Stimulated activated CD4-positive, alpha-beta T cell treated with anti-CD3 and anti-CD28 coated beads, TNF-alpha, amount 100 ng/mL, for 4 hours (primary cell): ENCODE results near the gene SLC66A2.

ENCODE experiments used
- DNase-seq, 3 experiments: peaks; one replicate each; pipeline ENCODE4 v3.0.0-alpha.2; 2020; ENCODE audit warnings: low read depth in 3 of 3

The SLC66A2 gene

GRCh38 chr18:79919089-79919488, 32.4 kb downstream of the SLC66A2 start:
- DNase-seq = no peak

GRCh38 chr18:79918615-79919011, 32.8 kb downstream of the SLC66A2 start:
- DNase-seq = no peak

- no peak for DNase-seq
Observed at GRCh38 chr18:79917853-79918614, 33.4 kb downstream of the SLC66A2 start.

GRCh38 chr18:79917169-79917852, 34.1 kb downstream of the SLC66A2 start:
- DNase-seq = no peak

GRCh38 chr18:79916546-79917168, 34.8 kb downstream of the SLC66A2 start:
- no peak for DNase-seq

GRCh38 chr18:79916128-79916494, 35.3 kb downstream of the SLC66A2 start:
- no peak for DNase-seq

- DNase-seq = no peak
Observed at GRCh38 chr18:79915161-79916127, 36.0 kb downstream of the SLC66A2 start.

- DNase-seq = no peak
Observed at GRCh38 chr18:79914614-79915160, 36.8 kb downstream of the SLC66A2 start.

GRCh38 chr18:79912994-79913831, 38.2 kb downstream of the SLC66A2 start:
- DNase-seq = no peak

- no peak for DNase-seq
Observed at GRCh38 chr18:79912409-79912991, 39.0 kb downstream of the SLC66A2 start.

GRCh38 chr18:79911344-79912270, 39.8 kb downstream of the SLC66A2 start:
- no peak for DNase-seq

GRCh38 chr18:79910563-79911343, 40.7 kb downstream of the SLC66A2 start:
- DNase-seq = no peak

- DNase-seq = no peak
Observed at GRCh38 chr18:79906706-79907105, 44.7 kb downstream of the SLC66A2 start.

GRCh38 chr18:79905993-79906392, 45.5 kb downstream of the SLC66A2 start:
- no peak for DNase-seq

GRCh38 chr18:79905389-79905911, 46.0 kb downstream of the SLC66A2 start:
- DNase-seq = no peak

- DNase-seq = no peak
Observed at GRCh38 chr18:79904357-79905147, 46.9 kb downstream of the SLC66A2 start.

- no peak for DNase-seq
Observed at GRCh38 chr18:79903787-79904356, 47.6 kb downstream of the SLC66A2 start.
